Central memory CD4-positive, alpha-beta T cell (primary cell): ENCODE measurements around the gene NTSR1.

Experiments used
- DNase-seq: peaks from one replicate; pipeline ENCODE4 v3.0.0; 2022

Gene NTSR1

DNA sequence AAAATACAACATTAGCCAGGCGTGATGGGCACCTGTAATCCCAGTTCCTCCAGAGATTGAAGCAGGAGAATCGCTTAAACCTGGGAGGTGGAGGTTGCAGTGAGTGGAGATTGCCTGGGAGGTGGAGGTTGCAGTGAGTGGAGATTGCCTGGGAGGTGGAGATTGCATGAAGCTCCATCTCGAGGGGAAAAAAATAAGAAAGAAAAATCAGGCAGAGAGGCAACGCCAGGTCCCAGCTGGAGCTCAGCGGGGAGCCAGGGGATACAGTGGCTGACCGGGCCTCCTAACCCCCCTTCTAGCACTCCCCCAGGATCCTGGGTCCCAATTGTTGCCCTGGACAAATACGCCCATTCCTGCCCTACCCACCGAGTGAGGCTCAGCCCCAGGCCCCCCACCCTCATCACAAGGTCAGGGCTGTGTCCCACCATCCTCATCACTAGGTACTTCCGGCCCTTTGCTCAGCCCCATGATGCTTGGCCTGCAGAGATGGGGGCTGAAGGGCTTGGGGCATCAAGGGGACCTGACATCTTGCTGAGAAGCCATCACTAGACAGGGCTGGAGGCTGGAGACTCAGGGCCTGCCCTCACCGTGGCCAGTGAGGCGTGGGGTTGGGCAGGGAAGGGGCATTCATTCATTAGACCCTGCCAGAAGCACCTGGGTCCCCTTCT, 97.9 kb downstream of the NTSR1 start:
- no peak for DNase-seq

DNA sequence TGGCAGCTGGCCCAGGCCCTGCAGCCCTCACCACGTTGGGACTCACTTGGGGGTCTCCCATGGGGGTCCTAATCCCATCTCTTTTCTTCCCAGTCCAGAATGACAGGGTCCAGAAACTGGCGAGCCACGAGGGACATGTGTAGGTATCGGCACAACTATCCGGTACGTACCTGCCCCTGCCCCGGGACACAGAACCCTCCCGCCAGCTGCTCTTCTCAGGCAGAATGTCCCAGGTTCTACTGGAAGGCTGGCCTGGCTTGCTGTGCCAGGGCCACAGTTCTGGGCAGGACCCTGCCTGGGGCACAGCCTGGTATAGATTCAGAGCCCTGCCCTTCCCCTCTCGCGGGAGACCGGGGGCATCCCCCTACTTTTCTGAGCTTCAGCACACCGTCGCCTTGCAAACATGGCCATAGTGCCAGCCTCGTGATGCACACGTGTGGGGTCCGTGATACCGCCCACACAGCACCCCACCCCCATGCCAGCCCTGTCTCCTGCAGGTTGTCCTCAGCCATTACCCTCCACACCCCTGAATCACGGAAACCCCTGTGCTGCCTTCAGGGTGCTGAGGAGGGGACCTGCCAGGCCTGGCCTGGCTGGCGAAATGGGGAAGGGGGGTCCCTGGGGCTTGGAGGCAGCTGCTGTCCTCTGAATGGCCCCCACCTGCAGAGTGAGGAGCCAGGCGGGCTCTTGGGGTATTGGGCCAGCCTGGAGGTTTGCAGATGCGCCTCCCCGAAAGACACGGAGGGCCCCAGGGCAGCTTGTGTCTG, 99.0 kb downstream of the NTSR1 start:
- no peak for DNase-seq

DNA sequence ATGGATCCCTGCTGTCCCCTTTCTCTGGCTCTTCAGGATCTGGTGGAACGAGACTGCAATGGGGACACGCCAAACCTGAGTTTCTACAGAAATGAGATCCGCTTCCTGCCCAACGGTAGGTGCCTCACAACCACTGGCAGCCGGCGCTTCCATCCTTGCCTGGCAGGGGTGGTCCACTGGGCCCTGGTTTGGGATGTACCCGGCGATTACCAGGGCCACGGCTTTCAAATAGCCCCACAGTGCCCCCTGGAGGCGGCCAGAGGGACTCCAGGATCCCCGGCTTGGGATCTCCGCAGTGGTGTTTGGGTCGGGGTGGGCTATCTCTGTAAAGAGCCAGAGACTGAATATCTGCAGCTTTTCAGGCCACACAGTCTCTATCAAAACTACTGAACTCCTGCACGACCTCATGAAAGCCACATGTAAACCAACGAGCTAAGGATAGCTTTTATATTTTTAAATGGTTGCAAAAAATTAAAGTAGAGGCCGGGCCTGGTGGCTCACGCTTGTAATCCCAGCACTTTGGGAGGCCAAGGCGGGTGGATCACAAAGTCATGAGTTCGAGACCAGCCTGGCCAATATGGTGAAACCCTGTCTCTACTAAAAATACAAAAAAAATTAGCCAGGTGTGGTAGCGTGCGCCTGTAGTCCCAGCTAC, 99.7 kb downstream of the NTSR1 start:
- peak; percentile 63 for DNase-seq

DNA sequence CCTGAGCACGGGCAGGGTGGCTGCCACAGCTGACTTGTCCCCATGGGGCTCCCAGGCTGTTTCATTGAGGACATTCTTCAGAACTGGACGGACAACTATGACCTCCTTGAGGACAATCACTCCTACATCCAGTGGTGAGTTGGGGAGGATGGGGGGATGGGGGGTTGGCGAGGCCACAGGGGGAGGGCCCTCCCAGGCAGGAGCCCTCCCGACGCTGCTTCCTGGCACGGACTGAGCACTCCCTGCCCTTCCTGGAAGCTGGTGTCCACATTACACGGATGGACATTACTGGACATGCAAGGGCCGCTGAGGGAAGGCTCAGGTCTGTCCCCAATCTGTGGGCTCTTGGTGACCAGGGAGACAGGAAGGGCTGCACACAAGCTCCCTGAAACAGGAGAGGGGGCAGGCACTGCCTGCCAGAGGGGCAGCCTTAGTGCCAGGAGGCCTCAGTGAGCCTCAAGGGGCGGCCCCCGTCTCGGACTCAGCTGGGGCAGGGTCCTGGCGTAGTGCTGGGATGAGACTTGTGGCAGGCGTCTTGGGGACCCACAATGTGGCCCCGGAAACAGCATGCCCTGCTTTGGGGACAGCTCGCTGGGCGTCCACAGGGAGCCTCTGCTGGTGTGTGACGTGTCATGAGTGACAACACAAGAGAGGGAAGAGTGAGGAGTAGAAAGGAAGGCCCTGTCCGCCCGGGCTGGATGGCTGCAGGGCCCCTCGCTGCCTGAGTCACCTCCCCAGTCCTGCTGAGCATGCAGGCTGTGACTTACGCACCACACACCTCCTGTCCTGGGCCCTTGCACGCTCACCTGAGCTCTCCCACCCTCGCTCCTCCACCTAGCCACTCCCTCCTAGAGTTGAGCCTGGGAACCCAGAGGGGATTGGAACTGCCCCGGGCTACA, 101.1 kb downstream of the NTSR1 start:
- no peak for DNase-seq

DNA sequence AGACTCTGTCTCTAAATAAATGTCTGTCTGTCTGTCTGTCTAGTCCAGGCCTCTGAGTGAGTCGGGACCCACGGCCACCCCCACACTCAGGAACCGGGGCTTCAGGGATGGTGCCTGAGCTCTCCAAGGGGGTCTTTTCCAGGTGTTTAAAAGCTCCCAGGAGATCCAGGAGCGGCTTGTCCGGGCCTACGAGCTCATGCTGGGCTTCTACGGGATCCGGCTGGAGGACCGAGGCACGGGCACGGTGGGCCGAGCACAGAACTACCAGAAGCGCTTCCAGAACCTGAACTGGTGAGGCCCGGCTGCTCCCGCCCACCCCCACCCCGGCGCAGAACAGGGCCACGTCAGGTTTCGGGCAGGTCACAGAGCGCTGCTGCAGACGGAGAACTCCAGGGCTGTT, 102.7 kb downstream of the NTSR1 start:
- DNase-seq: no peak

DNA sequence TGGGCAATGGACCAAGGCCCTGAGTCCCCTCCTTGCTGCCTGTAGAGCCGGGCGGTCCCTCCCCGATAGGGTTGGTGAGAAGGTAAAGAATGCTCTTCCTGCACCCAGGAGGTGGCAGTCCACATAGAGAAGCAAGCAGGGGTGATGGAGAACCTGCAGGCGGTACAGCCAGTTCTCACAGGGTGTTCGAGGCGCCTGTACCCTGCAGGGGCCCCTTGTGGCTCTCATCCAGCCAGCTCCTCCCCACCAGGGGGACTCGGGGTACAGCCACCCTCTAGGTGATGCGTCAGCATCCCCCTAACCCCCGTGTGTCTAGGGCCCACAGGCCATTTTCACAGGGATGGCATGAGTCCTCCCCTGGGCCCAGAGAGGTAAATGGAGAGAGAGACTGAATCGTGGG, 103.1 kb downstream of the NTSR1 start:
- no peak for DNase-seq
